ENCODE data around the gene TMEM181.
A peak's percentile ranks its signal among the peaks of the same experiment; 100 is the strongest.
"Not testable (repeated sequence)": the region's sequence is repeated elsewhere in the genome, so short reads cannot be mapped to it uniquely, and the experiment has no call there.

TMEM181 gene

DNA sequence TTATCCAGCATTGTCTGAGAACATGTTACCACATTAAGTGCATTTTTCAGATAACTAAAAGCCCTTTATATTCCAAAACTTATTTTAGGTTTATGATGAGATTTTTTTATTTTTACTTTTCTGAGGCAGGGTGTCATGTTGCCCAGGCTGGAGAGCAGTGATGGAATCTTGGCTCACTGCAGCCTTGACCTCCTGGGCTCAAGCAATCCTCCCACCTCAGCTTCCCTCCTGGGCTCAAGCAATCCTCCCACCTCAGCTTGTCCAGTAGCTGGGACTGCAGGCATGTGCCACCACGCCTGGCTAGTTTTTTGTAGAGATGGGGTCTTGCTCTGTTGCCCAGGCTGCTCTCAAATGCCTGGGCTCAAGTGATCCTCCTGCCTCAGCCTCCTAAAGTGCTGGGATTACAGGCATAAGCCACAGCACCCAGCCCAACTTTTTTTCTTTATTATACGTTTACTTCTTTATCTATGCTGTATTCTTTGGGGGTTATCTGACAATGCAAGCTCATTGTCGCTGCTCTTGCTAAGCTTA is 78.5 kb downstream of the TMEM181 start:
- no peak for DNase-seq (ENCODE audit: low read depth)

- no peak for DNase-seq (ENCODE audit: low read depth)
These were observed 79.2 kb downstream of the TMEM181 start for GRCh38 chr6:158639056-158639455.

DNA sequence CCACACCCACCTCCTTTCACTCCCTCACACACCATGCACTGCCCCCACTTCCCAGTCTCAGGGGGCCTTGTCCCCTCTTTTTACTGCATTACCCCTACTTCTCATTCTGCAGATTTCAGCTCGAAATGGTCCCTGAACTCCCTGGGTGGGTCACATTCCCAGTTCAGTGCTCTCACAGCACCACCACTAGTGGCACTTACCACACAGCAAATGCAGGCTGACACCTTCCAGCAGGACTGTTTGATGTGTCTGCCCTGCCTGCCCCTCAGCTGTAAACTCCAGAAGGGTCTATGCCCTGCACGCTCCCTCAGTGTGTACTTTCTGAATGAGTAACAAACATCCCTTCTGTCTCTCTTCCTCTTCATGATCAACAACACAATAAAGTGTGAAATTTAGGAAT is 80.6 kb downstream of the TMEM181 start:
- no peak for DNase-seq (ENCODE audit: low read depth)

DNA sequence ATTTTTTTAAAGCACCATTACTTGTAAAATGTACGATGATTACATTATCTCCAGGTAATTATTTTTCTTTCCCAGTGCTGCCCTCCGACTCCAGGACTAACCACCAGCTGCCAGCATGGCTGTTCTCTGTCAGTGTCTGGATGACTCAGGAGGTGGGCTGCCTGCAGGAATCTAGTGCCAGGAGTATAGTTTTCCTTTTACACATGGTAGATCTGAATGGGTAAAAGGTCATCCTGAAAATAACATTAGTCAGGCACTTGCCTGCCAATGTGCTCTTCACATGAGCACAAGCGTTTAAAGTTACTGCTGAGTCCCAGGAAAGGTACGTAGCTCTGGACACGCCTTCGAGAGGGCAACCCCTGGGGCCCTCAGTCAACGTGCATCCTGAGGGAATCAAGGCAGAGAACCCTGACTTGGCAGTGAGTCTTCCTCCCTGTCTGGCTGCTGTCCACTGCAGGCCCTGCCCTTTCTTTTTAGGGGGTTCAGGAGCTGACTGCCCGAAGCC is 82.3 kb downstream of the TMEM181 start:
- DNase-seq (ENCODE audit: low read depth): peak; percentile 88

DNA sequence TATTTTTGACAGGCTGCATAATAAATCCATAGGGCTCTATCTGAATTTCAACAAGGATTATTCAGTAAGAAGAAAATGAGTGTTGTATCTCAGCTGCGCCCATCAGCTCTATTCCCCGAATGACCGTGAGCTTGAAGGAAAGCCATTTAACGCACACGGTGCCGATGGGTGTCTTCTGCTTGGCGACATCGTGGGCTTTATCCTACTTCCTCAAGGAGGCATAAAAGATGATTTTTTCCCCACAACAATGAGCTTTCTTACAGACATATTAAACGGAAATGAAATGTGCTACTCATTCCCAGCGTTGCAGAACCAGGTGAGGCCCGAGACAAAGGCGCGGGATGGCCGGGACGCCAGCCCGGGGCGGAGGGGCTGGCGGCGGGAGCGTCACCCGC is 83.9 kb downstream of the TMEM181 start:
- DNase-seq (ENCODE audit: low read depth): no peak

GRCh38 chr6:158644231-158645063 is 84.6 kb downstream of the TMEM181 start, which contains the start of gene DYNLT1:
Gene DYNLT1, minus strand, starts transcription at chr6:158644743. Its CDS starts 35 bp downstream, at chr6:158644708.
- DNase-seq (ENCODE audit: low read depth): peak; percentile 80

- DNase-seq (ENCODE audit: low read depth): no peak
These were observed 85.5 kb downstream of the TMEM181 start for GRCh38 chr6:158645064-158646022.

DNA sequence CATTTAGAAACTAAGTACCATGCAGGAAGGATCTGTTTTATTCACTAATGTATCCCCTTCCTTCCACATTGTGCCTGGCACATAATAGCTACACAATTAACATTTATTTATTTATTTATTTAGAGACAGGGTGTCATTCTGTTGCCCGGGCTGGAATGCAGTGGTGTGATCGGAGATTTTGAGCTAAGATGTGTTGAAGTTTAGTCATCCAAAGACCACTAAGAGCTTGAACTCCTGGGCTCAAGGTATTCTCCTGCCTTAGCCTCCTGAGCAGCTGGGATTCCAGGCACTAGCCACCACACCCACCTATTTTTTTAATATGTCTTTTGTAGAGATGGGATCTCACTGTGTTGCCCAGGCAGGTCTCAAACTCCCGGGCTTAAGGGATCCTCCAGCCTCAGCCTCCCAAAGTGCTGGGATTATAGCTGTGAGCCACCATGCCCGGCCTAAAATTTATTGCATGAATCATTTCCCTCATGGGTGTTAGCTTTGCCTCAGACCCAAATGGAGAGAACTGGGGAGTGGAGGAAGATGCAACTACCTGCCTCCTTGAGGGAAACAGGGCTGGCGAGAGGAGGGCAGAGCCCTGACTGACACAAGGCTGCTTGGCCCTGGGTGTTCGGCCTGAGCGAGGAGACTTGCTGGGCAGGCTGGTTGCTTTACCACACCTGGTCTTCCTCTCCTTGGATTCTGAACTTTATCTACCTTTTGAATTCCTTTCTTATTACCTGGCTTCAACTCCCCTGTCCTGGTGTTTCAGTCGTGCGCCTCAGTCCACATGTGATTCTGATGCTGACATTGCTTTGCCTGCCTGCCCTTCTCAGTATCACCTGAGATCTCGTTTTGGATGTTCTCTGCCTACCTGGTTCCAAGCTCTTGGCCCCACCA is 86.4 kb downstream of the TMEM181 start:
- DNase-seq (ENCODE audit: low read depth): no peak

GRCh38 chr6:158647501-158647900 is 87.6 kb downstream of the TMEM181 start:
- DNase-seq (ENCODE audit: low read depth): no peak

GRCh38 chr6:158648682-158649131 is 88.8 kb downstream of the TMEM181 start:
- DNase-seq (ENCODE audit: low read depth): peak; percentile 92

- peak; percentile 70 for DNase-seq (ENCODE audit: low read depth)
These were observed 89.6 kb downstream of the TMEM181 start, which contains the start of gene SYTL3 for GRCh38 chr6:158649289-158650143. Gene SYTL3, plus strand, starts transcription at chr6:158650054. Its CDS starts 13,215 bp downstream, at chr6:158663269.

DNA sequence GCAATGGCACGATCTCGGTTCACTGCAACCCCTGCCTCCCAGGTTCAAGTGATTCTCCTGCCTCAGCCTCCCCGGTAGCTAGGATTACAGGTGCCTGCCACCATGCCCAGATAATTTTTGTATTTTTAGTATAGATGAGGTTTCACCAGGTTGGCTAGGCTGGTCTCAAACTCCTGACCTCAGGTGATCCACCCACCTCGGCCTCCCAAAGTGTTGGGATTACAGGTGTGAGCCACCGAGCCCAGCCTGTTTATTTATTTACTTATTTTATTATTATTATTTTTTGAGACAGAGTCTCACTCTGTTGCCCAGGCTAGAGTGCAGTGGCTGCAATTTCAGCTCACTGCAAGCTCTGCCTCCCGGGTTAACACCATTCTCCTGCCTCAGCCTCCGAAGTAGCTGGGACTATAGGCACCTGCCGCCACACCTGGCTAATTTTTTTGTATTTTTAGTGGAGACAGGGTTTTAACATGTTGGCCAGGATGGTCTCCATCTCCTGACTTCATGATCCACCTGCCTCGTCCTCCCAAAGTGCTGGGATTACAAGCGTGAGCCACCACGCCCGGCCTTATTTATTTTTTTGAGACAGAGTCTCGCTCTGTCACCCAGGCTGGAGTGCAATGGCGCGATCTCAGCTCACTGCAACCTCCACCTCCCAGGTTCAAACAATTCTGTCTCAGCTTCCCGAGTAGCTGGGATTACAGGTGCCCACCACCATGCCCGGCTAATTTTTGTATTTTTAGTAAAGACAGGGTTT is 92.3 kb downstream of the TMEM181 start:
- DNase-seq (ENCODE audit: low read depth): not testable (repeated sequence)

DNA sequence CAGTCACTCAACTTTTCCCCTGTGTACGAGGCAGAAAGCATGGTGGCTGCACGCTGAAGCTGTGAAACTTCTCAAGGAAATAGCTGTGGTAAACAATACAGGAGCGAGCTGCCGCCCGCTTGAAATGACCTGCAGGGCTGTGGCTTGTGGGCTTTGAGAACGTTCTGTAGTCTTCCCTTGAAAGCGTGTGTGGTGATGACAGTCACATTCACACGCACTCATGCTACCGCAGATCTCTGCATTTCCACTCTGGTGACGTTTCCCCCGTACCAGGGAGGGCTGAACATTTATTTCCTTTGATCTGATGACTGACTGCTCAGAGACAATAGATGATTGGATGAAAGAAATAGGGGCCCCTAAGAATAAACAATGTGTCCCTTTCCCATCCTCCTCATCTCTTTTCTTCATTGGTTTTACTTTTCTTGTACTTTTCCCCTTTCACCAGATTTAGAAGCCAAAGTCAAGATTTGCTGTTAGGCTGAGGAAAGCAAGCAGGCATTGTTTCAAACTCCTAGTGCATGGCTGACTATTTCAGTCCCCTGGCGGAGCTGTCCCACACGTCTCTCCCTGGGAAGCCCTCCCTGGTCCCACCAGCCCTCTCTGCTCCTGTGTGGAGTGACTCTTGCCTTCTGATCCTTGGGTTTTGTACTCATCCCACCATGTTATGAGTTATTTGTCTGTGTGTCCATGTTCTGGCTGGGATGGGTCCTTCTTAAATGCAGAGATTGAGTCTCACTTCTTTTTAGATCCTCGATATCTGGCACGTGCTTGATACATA is 93.9 kb downstream of the TMEM181 start:
- no peak for DNase-seq (ENCODE audit: low read depth)

- DNase-seq (ENCODE audit: low read depth): peak; percentile 65
These were observed 94.6 kb downstream of the TMEM181 start for GRCh38 chr6:158654498-158654897.

DNA sequence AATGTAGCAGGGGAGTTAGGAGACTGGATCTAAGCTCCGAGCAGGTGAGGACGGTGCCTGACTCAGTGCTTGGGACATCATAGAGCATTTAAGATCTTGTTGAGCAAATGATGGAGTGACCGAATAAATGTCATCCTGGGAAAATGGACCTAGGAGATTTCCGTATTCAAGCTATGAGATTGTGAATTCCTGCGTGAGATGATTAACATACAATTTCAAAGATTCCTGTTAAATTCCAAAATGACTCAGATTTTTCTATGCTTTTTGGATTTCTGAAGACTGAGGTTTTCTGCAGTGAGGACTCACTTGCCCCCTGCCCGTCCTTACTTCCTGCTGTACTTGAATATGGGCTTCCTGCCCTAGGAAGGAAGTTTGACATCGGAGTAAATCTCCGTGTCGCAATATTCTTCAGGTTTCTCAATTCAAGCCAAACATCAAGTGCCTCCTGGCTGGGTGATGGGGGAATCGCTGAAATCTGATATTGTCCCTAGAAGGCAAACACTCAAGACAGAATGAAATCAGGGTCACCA is 95.1 kb downstream of the TMEM181 start:
- peak; percentile 76 for DNase-seq (ENCODE audit: low read depth)

GRCh38 chr6:158655569-158656450 is 95.9 kb downstream of the TMEM181 start:
- DNase-seq (ENCODE audit: low read depth): peak; percentile 25

GRCh38 chr6:158656986-158657385 is 97.1 kb downstream of the TMEM181 start:
- peak; percentile 59 for DNase-seq (ENCODE audit: low read depth)
